PFSK-1 (cell line): ENCODE measurements around the gene OR51B6. TPM values are rescaled to one million over a fixed set of nuclear protein-coding genes. Genes with fewer than 3 reads are reported as not detected.

Experiments
- FOXP2 ChIP-seq: optimal IDR thresholded peaks from 2 replicates; pipeline ENCODE3; 2011; ENCODE audit warnings: borderline replicate concordance, control low read depth, inconsistent platforms; ENCODE audit not compliant: insufficient read depth; ENCODE audit errors: extremely low read length, extremely low read depth
- POLR2AphosphoS5 ChIP-seq: IDR thresholded peaks from 2 replicates; pipeline ENCODE4 v1.6.1; 2012; ENCODE audit warnings: low read depth, mild to moderate bottlenecking, control low read depth, low read length, moderate library complexity
- REST ChIP-seq, 2 experiments: IDR thresholded peaks; 2 replicates each; pipeline versions ENCODE4 v1.6.1 to v1.8.0; 2011 to 2012; ENCODE audit warnings: low read depth in 2 of 2, low read length in 2 of 2, control low read depth in 1 of 2, inconsistent platforms in 1 of 2, mild to moderate bottlenecking in 1 of 2, moderate library complexity in 1 of 2; ENCODE audit not compliant: insufficient read depth in 1 of 2
- SIN3A ChIP-seq: IDR thresholded peaks from 2 replicates; pipeline ENCODE4 v1.6.1; 2012; ENCODE audit warnings: mild to moderate bottlenecking, low read length, moderate library complexity, borderline replicate concordance; ENCODE audit not compliant: insufficient read depth
- TAF1 ChIP-seq: IDR thresholded peaks from 2 replicates; pipeline ENCODE4 v1.6.1; 2012; ENCODE audit warnings: low read length, control low read depth, borderline replicate concordance; ENCODE audit not compliant: insufficient read depth
- polyA plus RNA-seq: library from polyadenylated mRNA; unstranded; fragments of >200 nt; gene quantifications from one replicate; pipeline ENCODE4 v1.2.1, GENCODE V29; 2012; ENCODE audit warnings: low read depth, missing spikeins; ENCODE audit not compliant: insufficient read length

The OR51B6 gene
- polyA plus RNA-seq, result not detected

- no peak for TF ChIP-seq SIN3A
- no peak for TF ChIP-seq REST (IDR thresholded peaks at IDR 0.05; ENCODE audit: insufficient read depth in 1 of 2, low read depth in 2 of 2, low read length in 2 of 2)
- no peak for TF ChIP-seq FOXP2
- TF ChIP-seq TAF1, result no peak
- no peak for TF ChIP-seq POLR2AphosphoS5
These were observed at the start of gene OR51B6 for GRCh38 chr11:5351208-5351607. OR51B6 (plus strand) TSS chr11:5351508; CDS start chr11:5351508, 0 bp downstream.

- TF ChIP-seq POLR2AphosphoS5 (no peak), REST (IDR thresholded peaks at IDR 0.05; ENCODE audit: insufficient read depth in 1 of 2, low read depth in 2 of 2, low read length in 2 of 2) (no peak), TAF1 (no peak), FOXP2 (no peak), SIN3A (no peak)
These were observed 49.5 kb upstream of the OR51B6 start, which contains the start of gene OR51B4 for GRCh38 chr11:5301846-5302245. OR51B4 (minus strand) TSS chr11:5301946; CDS start chr11:5301946, 0 bp downstream.

- TF ChIP-seq SIN3A, result no peak
- no peak for TF ChIP-seq REST (IDR thresholded peaks at IDR 0.05; ENCODE audit: insufficient read depth in 1 of 2, low read depth in 2 of 2, low read length in 2 of 2)
- no peak for TF ChIP-seq FOXP2
- TF ChIP-seq TAF1, result no peak
- TF ChIP-seq POLR2AphosphoS5, result no peak
These were observed 47.7 kb upstream of the OR51B6 start for GRCh38 chr11:5303626-5304025.

GRCh38 chr11:5304046-5304445 is 47.3 kb upstream of the OR51B6 start:
- no peak for TF ChIP-seq SIN3A
- TF ChIP-seq REST (IDR thresholded peaks at IDR 0.05; ENCODE audit: insufficient read depth in 1 of 2, low read depth in 2 of 2, low read length in 2 of 2), result no peak
- TF ChIP-seq POLR2AphosphoS5, result no peak
- TF ChIP-seq FOXP2, result no peak
- no peak for TF ChIP-seq TAF1
